Body of pancreas (tissue), 4 donors: ENCODE data around the gene BOC.

ENCODE experiments used
- CTCF ChIP-seq, 7 experiments: fragments of 450-650 bp in 4 of 7; fragments of 200-600 bp in 3 of 7; sonication (generic) in 3 of 7; IDR thresholded peaks; one replicate each; pipeline ENCODE4 v1.5.1; 2016 to 2019; ENCODE audit warnings: antibody characterized with exemption in 7 of 7
- POLR2A ChIP-seq, 3 donors: fragments of 450-650 bp; IDR thresholded peaks; one replicate each; pipeline ENCODE4 v1.6.1; 2016; ENCODE audit warnings: antibody characterized with exemption in 3 of 3, mild to moderate bottlenecking in 2 of 3

- TF ChIP-seq CTCF (IDR thresholded peaks at IDR 0.05), result no peak
- TF ChIP-seq POLR2A (IDR thresholded peaks at IDR 0.05), result no peak
Measured at GRCh38 chr3:113218011-113218680, 6.8 kb downstream of the BOC start.
